Activated T-cell treated with anti-CD3 and anti-CD28 coated beads for 48 hours (primary cell): ENCODE measurements around the gene TBC1D14.
"Not testable (repeated sequence)": the region's sequence is repeated elsewhere in the genome, so short reads cannot be mapped to it uniquely, and the experiment has no call there.

Source experiments
- DNase-seq: peaks from one replicate; pipeline ENCODE4 v3.0.0-alpha.2; 2020; ENCODE audit warnings: low read depth

The TBC1D14 gene

GRCh38 chr4:7063362-7063761 lies 153.7 kb downstream of the TBC1D14 start:
- DNase-seq = no peak

- DNase-seq = no peak
Measured at GRCh38 chr4:7066006-7066405, 156.4 kb downstream of the TBC1D14 start.

- no peak for DNase-seq
Measured at GRCh38 chr4:7066493-7066892, 156.9 kb downstream of the TBC1D14 start.

GRCh38 chr4:7067126-7067451 lies 157.5 kb downstream of the TBC1D14 start:
- DNase-seq = no peak

- DNase-seq = peak; percentile 100
Measured at GRCh38 chr4:7067452-7068278, 158.0 kb downstream of the TBC1D14 start, which contains the start of gene GRPEL1. TSS of gene GRPEL1 (minus strand) at chr4:7068064. CDS start at chr4:7068032, 32 bp downstream.

GRCh38 chr4:7068279-7068842 lies 158.7 kb downstream of the TBC1D14 start:
- DNase-seq = no peak

GRCh38 chr4:7068883-7069282 lies 159.3 kb downstream of the TBC1D14 start:
- DNase-seq = no peak

GRCh38 chr4:7070729-7071511 lies 161.3 kb downstream of the TBC1D14 start:
- peak; percentile 79 for DNase-seq

GRCh38 chr4:7073059-7073458 lies 163.4 kb downstream of the TBC1D14 start:
- DNase-seq = no peak

GRCh38 chr4:7073526-7074390 lies 164.1 kb downstream of the TBC1D14 start:
- DNase-seq = no peak

- no peak for DNase-seq
Measured at GRCh38 chr4:7074426-7074825, 164.8 kb downstream of the TBC1D14 start.

- no peak for DNase-seq
Measured at GRCh38 chr4:7075962-7076695, 166.5 kb downstream of the TBC1D14 start.

- no peak for DNase-seq
Measured at GRCh38 chr4:7076696-7077082, 167.1 kb downstream of the TBC1D14 start.

GRCh38 chr4:7077371-7077770 lies 167.7 kb downstream of the TBC1D14 start:
- no peak for DNase-seq

GRCh38 chr4:7078025-7078424 lies 168.4 kb downstream of the TBC1D14 start:
- no peak for DNase-seq

GRCh38 chr4:7079483-7079882 lies 169.9 kb downstream of the TBC1D14 start:
- DNase-seq = not testable (repeated sequence)

GRCh38 chr4:7079909-7080308 lies 170.3 kb downstream of the TBC1D14 start:
- not testable (repeated sequence) for DNase-seq
